Activated naive CD4-positive, alpha-beta T cell treated with anti-CD3 and anti-CD28 coated beads, Interleukin-2, amount 50 U/mL, for 72 hours (primary cell): Measurements from ENCODE around the gene OLA1. TPM values are rescaled to one million over a fixed set of nuclear protein-coding genes. Genes with fewer than 3 reads are reported as not detected.

Experiments used
- ATAC-seq, 2 donors: fragments of 150-1000 bp; cut with Tn5 transposase; 2 replicates each; pipeline ENCODE4 v1.10.0; 2021; ENCODE audit warnings: mild to moderate bottlenecking in 2 of 2, moderate library complexity in 2 of 2
- DNase-seq, 2 donors: peaks; one replicate each; pipeline ENCODE4 v3.0.0; 2021 to 2022; ENCODE audit warnings: low spot score in 2 of 2
- H3K27ac Mint-ChIP-seq, 2 donors: one replicate each; pipeline ENCODE4 v1.8.0; 2022; ENCODE audit warnings: mild to moderate bottlenecking in 2 of 2, mixed read lengths in 2 of 2
- H3K36me3 Mint-ChIP-seq, 2 donors: one replicate each; pipeline ENCODE4 v1.8.0; 2022; ENCODE audit warnings: mixed read lengths in 2 of 2
- H3K9me3 Mint-ChIP-seq, 2 donors: one replicate each; pipeline ENCODE4 v1.8.0; 2022; ENCODE audit warnings: mixed read lengths in 2 of 2
- total RNA-seq, 2 donors: library from RNA; stranded (reverse); gene quantifications; one replicate each; pipeline ENCODE4 v1.2.3, GENCODE V29; 2022

OLA1 gene
- total RNA-seq, 2 donors from 2014 or later, result 128 to 139 TPM

GRCh38 chr2:174048243-174048642 is 200.1 kb downstream of the OLA1 start:
- ATAC-seq (no peak), DNase-seq (no peak)
- Mint-ChIP-seq H3K27ac (no peak overlapping the region), H3K36me3 (no peaks in the 10 kb centered on the region), H3K9me3 (no peaks in the 10 kb centered on the region)

- no peaks in the 10 kb centered on the region for H3K9me3 Mint-ChIP-seq
- ATAC-seq (no peak), DNase-seq (no peak)
- H3K27ac Mint-ChIP-seq, result no peak overlapping the region
- no peaks in the 10 kb centered on the region for H3K36me3 Mint-ChIP-seq
These were observed 200.6 kb downstream of the OLA1 start for GRCh38 chr2:174047746-174048145.

- ATAC-seq, result no peak
- DNase-seq, result no peak
- no peaks in the 10 kb centered on the region for H3K9me3 Mint-ChIP-seq
- no peak overlapping the region for H3K27ac Mint-ChIP-seq
- H3K36me3 Mint-ChIP-seq, result no peaks in the 10 kb centered on the region
These were observed 202.2 kb downstream of the OLA1 start for GRCh38 chr2:174046172-174046571.

- no peaks in the 10 kb centered on the region for H3K9me3 Mint-ChIP-seq
- H3K36me3 Mint-ChIP-seq, result no peaks in the 10 kb centered on the region
- no peak for DNase-seq
- no peak for ATAC-seq
- H3K27ac Mint-ChIP-seq, result no peak overlapping the region
These were observed 203.8 kb downstream of the OLA1 start for GRCh38 chr2:174044556-174044955.

- DNase-seq (no peak), ATAC-seq (no peak)
- Mint-ChIP-seq H3K27ac (peak overlapping the region in 1 of 2 donors; percentile 84), H3K9me3 (no peaks in the 10 kb centered on the region), H3K36me3 (peaks cover 0 to 8% of the 10 kb centered on the region in 2 donors)
These were observed 208.0 kb downstream of the OLA1 start for GRCh38 chr2:174040417-174040701.

GRCh38 chr2:174039551-174040416 is 208.5 kb downstream of the OLA1 start:
- DNase-seq (peak; percentile 75 to 84), ATAC-seq (peak; percentile 96 to 98)
- H3K9me3 Mint-ChIP-seq, result no peaks in the 10 kb centered on the region
- peak overlapping the region; percentile 76 to 84 for H3K27ac Mint-ChIP-seq
- peaks cover 0 to 8% of the 10 kb centered on the region in 2 donors for H3K36me3 Mint-ChIP-seq

- DNase-seq, result no peak
- Mint-ChIP-seq H3K36me3 (peaks cover 0 to 8% of the 10 kb centered on the region in 2 donors), H3K9me3 (no peaks in the 10 kb centered on the region), H3K27ac (peak overlapping the region in 1 of 2 donors; percentile 84)
- no peak for ATAC-seq
These were observed 209.9 kb downstream of the OLA1 start for GRCh38 chr2:174038462-174038861.

- no peaks in the 10 kb centered on the region for H3K9me3 Mint-ChIP-seq
- DNase-seq (no peak), ATAC-seq (no peak)
- no peak overlapping the region for H3K27ac Mint-ChIP-seq
- peaks cover 0 to 8% of the 10 kb centered on the region in 2 donors for H3K36me3 Mint-ChIP-seq
These were observed 211.5 kb downstream of the OLA1 start for GRCh38 chr2:174036825-174037224.

GRCh38 chr2:174035981-174036742 is 212.2 kb downstream of the OLA1 start:
- Mint-ChIP-seq H3K9me3 (no peaks in the 10 kb centered on the region), H3K36me3 (peaks cover 0 to 8% of the 10 kb centered on the region in 2 donors), H3K27ac (no peak overlapping the region)
- DNase-seq (no peak), ATAC-seq (no peak)

GRCh38 chr2:174035117-174035635 is 213.2 kb downstream of the OLA1 start:
- no peak for ATAC-seq
- H3K27ac Mint-ChIP-seq, result no peak overlapping the region
- H3K9me3 Mint-ChIP-seq, result no peaks in the 10 kb centered on the region

GRCh38 chr2:174033163-174033550 is 215.2 kb downstream of the OLA1 start:
- Mint-ChIP-seq H3K27ac (peak overlapping the region in 1 of 2 donors; percentile 16), H3K36me3 (peaks cover 0 to 7% of the 10 kb centered on the region in 2 donors), H3K9me3 (no peaks in the 10 kb centered on the region)
- no peak for DNase-seq
- no peak for ATAC-seq

More at GRCh38 chr2:174035117-174035635, 213.2 kb downstream of the OLA1 start:
- H3K36me3 Mint-ChIP-seq, result peaks cover 0 to 8% of the 10 kb centered on the region in 2 donors
- DNase-seq, result no peak

- Mint-ChIP-seq H3K9me3 (no peaks in the 10 kb centered on the region), H3K27ac (no peak overlapping the region), H3K36me3 (no peaks in the 10 kb centered on the region)
- ATAC-seq (no peak), DNase-seq (no peak)
These were observed 217.1 kb downstream of the OLA1 start for GRCh38 chr2:174031226-174031625.

GRCh38 chr2:174028935-174029334 is 219.4 kb downstream of the OLA1 start:
- peaks cover 0 to 5% of the 10 kb centered on the region in 2 donors for H3K36me3 Mint-ChIP-seq
- H3K27ac Mint-ChIP-seq, result no peak overlapping the region
- ATAC-seq (no peak), DNase-seq (no peak)
- H3K9me3 Mint-ChIP-seq, result peaks cover 0 to 5% of the 10 kb centered on the region in 2 donors

- DNase-seq (no peak), ATAC-seq (no peak)
- peaks cover 0 to 6% of the 10 kb centered on the region in 2 donors for H3K9me3 Mint-ChIP-seq
- peaks cover 0 to 8% of the 10 kb centered on the region in 2 donors for H3K36me3 Mint-ChIP-seq
- H3K27ac Mint-ChIP-seq, result no peak overlapping the region
These were observed 220.4 kb downstream of the OLA1 start for GRCh38 chr2:174027956-174028355.

GRCh38 chr2:174026122-174026845 is 222.0 kb downstream of the OLA1 start:
- peaks cover 0 to 8% of the 10 kb centered on the region in 2 donors for H3K36me3 Mint-ChIP-seq
- ATAC-seq, result no peak
- no peak for DNase-seq
- peaks cover 0 to 6% of the 10 kb centered on the region in 2 donors for H3K9me3 Mint-ChIP-seq
- no peak overlapping the region for H3K27ac Mint-ChIP-seq

GRCh38 chr2:174025271-174026121 is 222.8 kb downstream of the OLA1 start:
- Mint-ChIP-seq H3K9me3 (peaks cover 0 to 6% of the 10 kb centered on the region in 2 donors), H3K27ac (no peak overlapping the region), H3K36me3 (peaks cover 0 to 8% of the 10 kb centered on the region in 2 donors)
- DNase-seq (no peak), ATAC-seq (no peak)
